ENCODE data around the gene LRRC8D.

LRRC8D gene

DNA sequence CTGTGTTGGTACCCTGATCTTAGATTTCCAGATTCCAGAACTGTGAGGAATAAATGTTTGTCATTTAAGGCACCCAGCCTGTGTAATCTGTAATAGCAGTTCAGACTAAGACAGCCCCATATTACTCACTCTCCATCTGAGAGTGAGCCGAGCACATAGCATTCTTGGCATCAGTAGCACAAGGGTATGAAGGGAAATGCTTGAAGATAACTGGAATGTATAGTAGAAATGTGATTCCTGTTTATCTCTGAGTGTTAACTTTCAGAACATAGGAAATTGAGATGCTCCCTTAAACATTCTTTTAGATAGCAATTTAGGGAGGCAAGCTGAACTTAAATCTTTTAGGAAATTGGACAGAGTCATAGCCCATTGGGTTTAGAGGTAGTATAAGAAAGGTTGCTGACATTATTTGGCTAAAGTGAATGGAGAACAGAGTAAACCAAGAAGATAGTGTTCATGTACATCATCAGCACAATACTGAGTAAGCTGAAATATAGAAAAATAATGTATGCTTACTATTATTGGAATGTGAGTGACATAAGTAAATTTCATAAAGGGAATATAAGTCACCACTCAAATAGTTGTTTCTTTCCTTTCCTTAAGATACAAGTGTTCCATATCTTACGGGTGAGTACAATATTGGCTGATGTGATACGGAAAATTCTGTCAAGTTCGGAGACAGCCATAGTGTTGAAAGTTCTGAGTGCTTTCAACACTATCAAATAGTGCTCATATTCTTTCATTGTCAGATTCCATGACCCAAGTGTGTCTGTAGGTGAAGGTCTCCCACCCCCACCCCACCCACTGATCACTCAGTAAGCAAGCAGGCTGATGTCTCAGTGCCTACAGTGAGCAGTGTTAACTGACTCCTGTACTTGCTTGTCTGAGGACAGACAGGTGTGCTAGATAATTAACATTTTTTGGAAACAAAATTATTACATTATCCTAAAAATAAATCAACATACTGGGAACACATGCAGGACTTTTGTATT is 73.7 kb downstream of the LRRC8D start:
- Histone ChIP-seq H3K9me3 (ENCODE audit: insufficient read depth, low read length) (no peaks in the 10 kb centered on the region), H3K9ac (ENCODE audit: low read length) (no peak overlapping the region), H3K27ac (ENCODE audit: low read depth, low read length) (no peak overlapping the region), H4K20me1 (ENCODE audit: low read depth, low read length) (no peaks in the 10 kb centered on the region), H3K4me3 (ENCODE audit: insufficient read depth, low read length, poor library complexity, severe bottlenecking) (no peak overlapping the region), H3F3A (ENCODE audit: insufficient read depth) (no peaks in the 10 kb centered on the region), H2AFZ (ENCODE audit: low read depth, low read length, severe bottlenecking) (no peak overlapping the region), H3K79me2 (ENCODE audit: insufficient read depth, low read length) (no peaks in the 10 kb centered on the region), H3K27me3 (ENCODE audit: low read length) (no peaks in the 10 kb centered on the region), H3K36me3 (ENCODE audit: low read length) (no peaks in the 10 kb centered on the region), H3K4me2 (ENCODE audit: low read depth, low read length, poor library complexity, severe bottlenecking) (no peak overlapping the region), H3K9me2 (replicated peaks; ENCODE audit: insufficient read depth, low read length) (no peaks in the 10 kb centered on the region)
- TF ChIP-seq, protein P1, sequence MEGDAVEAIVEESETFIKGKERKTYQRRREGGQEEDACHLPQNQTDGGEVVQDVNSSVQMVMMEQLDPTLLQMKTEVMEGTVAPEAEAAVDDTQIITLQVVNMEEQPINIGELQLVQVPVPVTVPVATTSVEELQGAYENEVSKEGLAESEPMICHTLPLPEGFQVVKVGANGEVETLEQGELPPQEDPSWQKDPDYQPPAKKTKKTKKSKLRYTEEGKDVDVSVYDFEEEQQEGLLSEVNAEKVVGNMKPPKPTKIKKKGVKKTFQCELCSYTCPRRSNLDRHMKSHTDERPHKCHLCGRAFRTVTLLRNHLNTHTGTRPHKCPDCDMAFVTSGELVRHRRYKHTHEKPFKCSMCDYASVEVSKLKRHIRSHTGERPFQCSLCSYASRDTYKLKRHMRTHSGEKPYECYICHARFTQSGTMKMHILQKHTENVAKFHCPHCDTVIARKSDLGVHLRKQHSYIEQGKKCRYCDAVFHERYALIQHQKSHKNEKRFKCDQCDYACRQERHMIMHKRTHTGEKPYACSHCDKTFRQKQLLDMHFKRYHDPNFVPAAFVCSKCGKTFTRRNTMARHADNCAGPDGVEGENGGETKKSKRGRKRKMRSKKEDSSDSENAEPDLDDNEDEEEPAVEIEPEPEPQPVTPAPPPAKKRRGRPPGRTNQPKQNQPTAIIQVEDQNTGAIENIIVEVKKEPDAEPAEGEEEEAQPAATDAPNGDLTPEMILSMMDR (IDR thresholded peaks at IDR 0.05; ENCODE audit: insufficient read depth, low read length, poor library complexity, severe bottlenecking): no peak
- no peak for TF ChIP-seq EZH2phosphoT487 (conservative IDR thresholded peaks at IDR 0.05; ENCODE audit: low read length)

- Histone ChIP-seq H3K79me2 (ENCODE audit: insufficient read depth, low read length) (no peaks in the 10 kb centered on the region), H3K4me2 (ENCODE audit: low read depth, low read length, poor library complexity, severe bottlenecking) (no peak overlapping the region)
Measured at GRCh38 chr1:89896105-89896942, 75.5 kb downstream of the LRRC8D start.

DNA sequence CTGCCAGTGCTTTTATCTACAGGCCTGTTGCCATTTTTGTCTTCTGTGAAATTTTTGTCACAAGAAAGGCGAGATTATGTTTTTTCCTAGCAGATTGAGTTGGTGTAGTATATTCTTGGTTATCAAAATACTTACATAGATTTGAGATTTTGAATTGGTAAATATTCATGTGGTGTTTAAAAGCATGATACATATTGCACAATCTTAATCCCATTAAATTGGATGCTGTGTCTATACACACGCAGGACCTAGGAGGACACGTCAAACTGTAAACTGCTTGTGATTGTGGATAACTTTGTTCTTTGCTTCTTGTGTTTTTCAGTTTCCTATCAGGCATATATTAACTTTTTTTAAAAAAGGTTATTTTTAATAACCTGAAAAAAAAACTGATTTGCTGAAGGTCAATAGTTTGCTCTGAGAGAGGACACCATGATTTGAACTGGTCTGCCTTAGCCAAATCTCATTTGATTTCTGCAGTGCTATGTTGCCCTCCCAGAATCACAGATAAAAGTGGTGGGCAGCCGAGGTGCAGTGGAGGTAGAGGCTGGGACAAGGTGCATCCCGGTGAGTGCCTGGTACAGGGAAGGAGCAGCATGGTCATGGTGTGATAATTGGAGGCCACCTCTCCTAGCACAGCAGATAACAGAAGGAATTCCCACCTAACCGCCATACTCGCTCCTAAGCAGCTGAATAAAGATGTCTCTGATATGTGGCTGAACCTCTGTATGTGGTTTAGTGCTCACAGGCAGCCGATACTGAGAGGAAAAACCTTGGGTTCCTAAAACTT is 76.7 kb downstream of the LRRC8D start:
- Histone ChIP-seq H3K9me3 (ENCODE audit: insufficient read depth, low read length) (no peaks in the 10 kb centered on the region), H3K36me3 (ENCODE audit: low read length) (no peaks in the 10 kb centered on the region), H3K4me2 (ENCODE audit: low read depth, low read length, poor library complexity, severe bottlenecking) (no peak overlapping the region), H3F3A (ENCODE audit: insufficient read depth) (no peaks in the 10 kb centered on the region), H4K20me1 (ENCODE audit: low read depth, low read length) (no peaks in the 10 kb centered on the region), H3K9me2 (replicated peaks; ENCODE audit: insufficient read depth, low read length) (no peaks in the 10 kb centered on the region), H3K79me2 (ENCODE audit: insufficient read depth, low read length) (no peaks in the 10 kb centered on the region), H3K27ac (ENCODE audit: low read depth, low read length) (no peak overlapping the region), H3K9ac (ENCODE audit: low read length) (no peak overlapping the region), H2AFZ (ENCODE audit: low read depth, low read length, severe bottlenecking) (no peak overlapping the region), H3K27me3 (ENCODE audit: low read length) (no peaks in the 10 kb centered on the region), H3K4me3 (ENCODE audit: insufficient read depth, low read length, poor library complexity, severe bottlenecking) (no peak overlapping the region)
- TF ChIP-seq, protein P1 (IDR thresholded peaks at IDR 0.05; ENCODE audit: insufficient read depth, low read length, poor library complexity, severe bottlenecking): no peak
- no peak for TF ChIP-seq EZH2phosphoT487 (conservative IDR thresholded peaks at IDR 0.05; ENCODE audit: low read length)

More at GRCh38 chr1:89896105-89896942, 75.5 kb downstream of the LRRC8D start:
- Histone ChIP-seq H2AFZ (ENCODE audit: low read depth, low read length, severe bottlenecking) (no peak overlapping the region), H3F3A (ENCODE audit: insufficient read depth) (no peaks in the 10 kb centered on the region), H3K36me3 (ENCODE audit: low read length) (no peaks in the 10 kb centered on the region), H3K27ac (ENCODE audit: low read depth, low read length) (no peak overlapping the region), H3K9me3 (ENCODE audit: insufficient read depth, low read length) (no peaks in the 10 kb centered on the region), H3K4me3 (ENCODE audit: insufficient read depth, low read length, poor library complexity, severe bottlenecking) (no peak overlapping the region), H3K9ac (ENCODE audit: low read length) (no peak overlapping the region), H3K27me3 (ENCODE audit: low read length) (no peaks in the 10 kb centered on the region), H4K20me1 (ENCODE audit: low read depth, low read length) (no peaks in the 10 kb centered on the region), H3K9me2 (replicated peaks; ENCODE audit: insufficient read depth, low read length) (no peaks in the 10 kb centered on the region)
- TF ChIP-seq, protein P1 (IDR thresholded peaks at IDR 0.05; ENCODE audit: insufficient read depth, low read length, poor library complexity, severe bottlenecking): no peak
- no peak for TF ChIP-seq EZH2phosphoT487 (conservative IDR thresholded peaks at IDR 0.05; ENCODE audit: low read length)

Measured in SU-DHL-6 (cell line).